Spleen (tissue), 11 donors: ENCODE measurements around the gene ADCY1. TPM values are rescaled to one million over a fixed set of nuclear protein-coding genes. Genes with fewer than 3 reads are reported as not detected.
A peak's percentile ranks its signal among the peaks of the same experiment; 100 is the strongest.

Source experiments
- DNase-seq: peaks from one replicate; pipeline ENCODE4 v3.0.0-alpha.2; 2020
- H3K27ac ChIP-seq, 8 donors: fragments of 200-600 bp; sonication (generic) in 7 of 8; 1 replicate in 4 of 8; 2 replicates in 4 of 8; pipeline versions ENCODE4 v1.5.0 to v1.8.0; 2016 to 2021; ENCODE audit warnings: inconsistent platforms in 4 of 8, mild to moderate bottlenecking in 4 of 8, moderate library complexity in 1 of 8
- H3K27me3 ChIP-seq, 7 donors: fragments of 200-600 bp; sonication (generic) in 6 of 7; replicated peaks in 1 of 7; 1 replicate in 4 of 7; 2 replicates in 3 of 7; pipeline versions ENCODE4 v1.5.0 to v1.8.0; 2016 to 2021; ENCODE audit warnings: inconsistent platforms in 3 of 7, mild to moderate bottlenecking in 1 of 7
- H3K36me3 ChIP-seq, 6 donors: fragments of 200-600 bp; sonication (generic) in 5 of 6; 1 replicate in 4 of 6; 2 replicates in 2 of 6; pipeline versions ENCODE4 v1.5.0 to v1.8.0; 2016 to 2021; ENCODE audit warnings: inconsistent platforms in 2 of 6
- H3K4me1 ChIP-seq, 6 donors: fragments of 200-600 bp; sonication (generic) in 5 of 6; 1 replicate in 3 of 6; 2 replicates in 3 of 6; pipeline versions ENCODE4 v1.5.0 to v1.8.0; 2016 to 2021; ENCODE audit warnings: inconsistent platforms in 3 of 6
- H3K4me3 ChIP-seq, 8 donors: fragments of 200-600 bp; sonication (generic) in 7 of 8; 1 replicate in 4 of 8; 2 replicates in 4 of 8; pipeline versions ENCODE4 v1.5.0 to v1.8.0; 2016 to 2021; ENCODE audit warnings: inconsistent platforms in 4 of 8, mild to moderate bottlenecking in 4 of 8, moderate library complexity in 2 of 8
- H3K9me3 ChIP-seq, 8 donors: fragments of 200-600 bp; sonication (generic) in 7 of 8; 1 replicate in 4 of 8; 2 replicates in 4 of 8; pipeline versions ENCODE4 v1.5.0 to v1.8.0; 2016 to 2021; ENCODE audit warnings: inconsistent platforms in 4 of 8
- POLR2A ChIP-seq, 3 donors: fragments of 450-650 bp; IDR thresholded peaks; one replicate each; pipeline ENCODE4 v1.5.1; 2017; ENCODE audit warnings: antibody characterized with exemption in 3 of 3, mild to moderate bottlenecking in 1 of 3
- POLR2AphosphoS5 ChIP-seq, 3 donors: sonication (generic); formaldehyde crosslinking; IDR thresholded peaks; one replicate each; pipeline ENCODE4 v1.5.1; 2017; ENCODE audit warnings: antibody characterized with exemption in 3 of 3
- WGBS, 5 donors: extraction: QIAGEN DNeasy Blood & Tissue Kit in 3 of 5; methylation state at CpG; one replicate each; pipeline versions ENCODE4 v1.1.5 to v1.1.7; 2013 to 2018; 5-methylcytosine and 5-hydroxymethylcytosine counted together
- intact Hi-C: fragments of 100-400 bp; cut with DNase I; formaldehyde crosslinking; loops from one replicate; pipeline ENCODE4 v1.15.0; 2023; ENCODE audit warnings: low total_unique reads
- polyA plus RNA-seq, 3 donors: library from polyadenylated mRNA; stranded (reverse); fragments of 200-250 nt; gene quantifications; one replicate each; pipeline ENCODE4 v1.2.1, GENCODE V29; 2013
- total RNA-seq, 7 donors: library from RNA; depleted of rRNA in 3 of 7; stranded (reverse); fragments of >200 nt in 3 of 7; fragmentation: NEBNext Ultra II Directional in 4 of 7; extraction: Animal tissue kit (Norgen Biotek cat#: 25700) in 4 of 7; gene quantifications; one replicate each; pipeline versions ENCODE4 v1.1.0 to v1.2.1, GENCODE V29; 2016 to 2021
- TF ChIP-seq, protein P1 (sequence below), 11 experiments: fragments of 200-600 bp in 7 of 11; fragments of 450-650 bp in 4 of 11; sonication (generic) in 4 of 11; IDR thresholded peaks in 8 of 11; conservative IDR thresholded peaks in 3 of 11; 1 replicate in 7 of 11; 2 replicates in 4 of 11; pipeline versions ENCODE4 v1.4.0 to v1.8.0; 2016 to 2021; ENCODE audit warnings: antibody characterized with exemption in 11 of 11, inconsistent platforms in 4 of 11, mild to moderate bottlenecking in 1 of 11
- donor health status: healthy with polysubstance abuse.
- donor health status: DM: no; HTN: no; CAD: no; lungs with moderate emphysema.
- donor health status: DM: no; HTN: no; CAD: no.
- donor health status: Bipolar disorder and iron deficiency.
- donor health status: healthy.
- donor health status: DM: no; HTN: no; CAD: no.
- donor health status: DM: yes; HTN: yes; CAD: no.

Gene ADCY1
- total and polyA plus RNA-seq, 10 donors, result 0.05 to 6.6 (median 1.8) TPM

DNA sequence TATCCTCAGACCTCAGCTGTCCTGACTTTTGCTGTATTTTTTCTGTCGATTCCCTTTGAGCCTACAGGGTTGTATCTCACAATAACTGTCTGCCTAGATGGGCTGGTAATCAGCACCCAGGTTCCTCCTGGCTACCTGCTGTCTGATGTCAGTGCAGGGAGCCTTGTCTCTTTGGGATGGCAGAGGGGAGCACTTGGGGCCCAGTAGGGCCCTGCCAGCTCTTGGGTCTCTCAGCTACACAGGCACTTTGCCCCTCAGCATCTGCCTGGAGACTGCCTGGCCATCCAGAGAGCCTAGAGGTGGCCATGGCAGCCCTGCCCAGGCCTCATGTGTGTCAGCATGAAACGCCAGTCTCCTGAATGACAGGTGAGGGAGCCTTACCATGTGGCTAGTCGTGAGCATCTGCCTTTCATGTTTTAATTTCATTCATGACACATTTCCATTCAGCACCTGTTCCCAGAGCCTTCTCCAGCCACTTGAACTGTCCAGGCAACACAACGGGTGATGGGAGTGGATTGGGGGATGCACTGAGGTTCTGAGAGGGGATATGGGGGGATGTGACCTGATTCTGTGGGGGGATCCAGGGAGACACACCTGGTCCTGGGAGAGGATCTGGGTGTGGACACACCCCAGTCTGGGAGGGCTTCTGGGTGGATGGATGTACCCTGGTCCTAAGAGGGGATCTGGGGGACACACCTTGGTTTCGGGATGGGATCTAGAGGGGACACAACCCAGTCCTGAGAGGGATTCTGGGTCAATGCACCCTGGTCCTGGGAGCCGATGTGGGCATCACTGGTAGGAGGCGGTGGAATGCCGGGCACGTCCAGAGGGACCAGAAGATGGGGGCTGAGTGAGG lies 21.9 kb downstream of the ADCY1 start:
- Histone ChIP-seq H3K27me3 (no peaks in the 10 kb centered on the region), H3K4me3 (no peak overlapping the region), H3K4me1 (no peaks in the 10 kb centered on the region), H3K9me3 (no peaks in the 10 kb centered on the region), H3K27ac (no peak overlapping the region), H3K36me3 (no peaks in the 10 kb centered on the region)
- intact Hi-C loops, result no loop called here
- TF ChIP-seq, protein P1, sequence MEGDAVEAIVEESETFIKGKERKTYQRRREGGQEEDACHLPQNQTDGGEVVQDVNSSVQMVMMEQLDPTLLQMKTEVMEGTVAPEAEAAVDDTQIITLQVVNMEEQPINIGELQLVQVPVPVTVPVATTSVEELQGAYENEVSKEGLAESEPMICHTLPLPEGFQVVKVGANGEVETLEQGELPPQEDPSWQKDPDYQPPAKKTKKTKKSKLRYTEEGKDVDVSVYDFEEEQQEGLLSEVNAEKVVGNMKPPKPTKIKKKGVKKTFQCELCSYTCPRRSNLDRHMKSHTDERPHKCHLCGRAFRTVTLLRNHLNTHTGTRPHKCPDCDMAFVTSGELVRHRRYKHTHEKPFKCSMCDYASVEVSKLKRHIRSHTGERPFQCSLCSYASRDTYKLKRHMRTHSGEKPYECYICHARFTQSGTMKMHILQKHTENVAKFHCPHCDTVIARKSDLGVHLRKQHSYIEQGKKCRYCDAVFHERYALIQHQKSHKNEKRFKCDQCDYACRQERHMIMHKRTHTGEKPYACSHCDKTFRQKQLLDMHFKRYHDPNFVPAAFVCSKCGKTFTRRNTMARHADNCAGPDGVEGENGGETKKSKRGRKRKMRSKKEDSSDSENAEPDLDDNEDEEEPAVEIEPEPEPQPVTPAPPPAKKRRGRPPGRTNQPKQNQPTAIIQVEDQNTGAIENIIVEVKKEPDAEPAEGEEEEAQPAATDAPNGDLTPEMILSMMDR (IDR thresholded peaks at IDR 0.05 in 8 of 11, conservative IDR thresholded peaks at IDR 0.05 in 3 of 11), result no peak
- TF ChIP-seq POLR2AphosphoS5 (IDR thresholded peaks at IDR 0.05) (no peak), POLR2A (IDR thresholded peaks at IDR 0.05) (no peak)
- DNase-seq, result peak; percentile 63
- WGBS, 5 donors, result 86 to 94% (median 90%) methylated on average over 9 of the region's 9 CpGs

DNA sequence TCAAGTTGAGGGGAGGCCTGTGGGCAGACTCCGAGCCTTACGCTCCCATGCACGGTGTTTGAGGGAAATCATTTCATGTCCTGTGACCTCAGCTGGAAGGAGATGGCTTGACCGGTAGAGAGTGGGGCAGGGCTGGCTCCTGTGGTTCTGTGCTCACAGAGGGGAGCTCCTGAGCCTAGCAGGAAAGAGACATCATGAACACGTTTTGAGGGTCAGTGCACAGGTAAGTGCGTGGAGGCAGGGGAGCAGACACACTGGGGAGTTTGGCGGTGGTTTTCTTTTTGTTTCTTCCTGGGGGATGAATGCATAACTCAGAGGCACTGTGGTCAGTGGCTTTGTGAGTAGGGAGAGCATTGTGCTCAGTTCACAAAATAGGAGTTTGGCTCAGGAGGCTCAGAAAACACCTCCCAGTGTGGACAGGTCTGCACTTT lies 22.5 kb downstream of the ADCY1 start:
- 79 to 96% (median 89%) methylated on average over 7 of the region's 7 CpGs for WGBS, 5 donors
- Histone ChIP-seq H3K9me3 (no peaks in the 10 kb centered on the region), H3K27ac (no peak overlapping the region), H3K36me3 (no peaks in the 10 kb centered on the region), H3K4me1 (no peaks in the 10 kb centered on the region), H3K27me3 (no peaks in the 10 kb centered on the region), H3K4me3 (no peak overlapping the region)
- intact Hi-C loops, result no loop called here
- TF ChIP-seq, protein P1 (IDR thresholded peaks at IDR 0.05 in 8 of 11, conservative IDR thresholded peaks at IDR 0.05 in 3 of 11), result no peak
- TF ChIP-seq POLR2AphosphoS5 (IDR thresholded peaks at IDR 0.05) (no peak), POLR2A (IDR thresholded peaks at IDR 0.05) (no peak)
- peak; percentile 37 for DNase-seq

DNA sequence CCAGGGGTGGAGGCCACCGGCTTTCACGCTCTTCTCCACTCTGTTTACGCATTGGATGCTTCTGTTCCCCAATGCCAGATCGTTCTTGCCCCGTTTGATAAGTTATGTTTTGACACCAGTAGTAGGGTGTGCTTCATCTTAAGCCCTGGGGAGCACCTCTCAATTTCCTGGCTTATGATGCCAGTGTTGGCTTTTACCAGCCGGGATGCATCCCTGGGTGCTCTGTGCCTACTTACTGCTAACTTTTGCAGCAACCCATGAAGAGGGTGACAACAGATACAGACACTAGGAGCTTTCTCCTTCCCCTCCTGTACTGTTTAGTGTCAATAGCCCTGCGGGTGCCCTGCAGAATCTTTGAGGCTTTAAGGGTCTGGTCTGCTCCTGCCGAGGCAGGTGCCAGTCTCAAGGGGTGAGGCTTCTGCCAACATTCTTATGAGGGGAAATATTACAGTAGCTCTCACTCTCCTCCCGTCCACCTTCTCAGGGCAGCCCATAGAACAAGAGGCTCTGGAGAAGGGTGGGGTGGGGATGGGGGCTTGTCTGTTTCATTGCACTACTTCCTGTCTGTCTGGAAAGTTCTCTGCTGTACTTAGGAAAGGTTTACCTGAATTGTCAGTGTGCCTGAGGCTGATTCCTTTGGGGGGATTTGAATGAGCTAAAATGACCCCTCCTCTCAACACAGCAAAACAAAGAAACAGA lies 23.3 kb downstream of the ADCY1 start:
- TF ChIP-seq, protein P1 (IDR thresholded peaks at IDR 0.05 in 8 of 11, conservative IDR thresholded peaks at IDR 0.05 in 3 of 11), result no peak
- TF ChIP-seq POLR2A (IDR thresholded peaks at IDR 0.05), result no peak
- TF ChIP-seq POLR2AphosphoS5 (IDR thresholded peaks at IDR 0.05), result no peak
- H3K27me3 ChIP-seq, result no peaks in the 10 kb centered on the region
- H3K4me1 ChIP-seq, result no peaks in the 10 kb centered on the region
- no peak overlapping the region for H3K4me3 ChIP-seq
- intact Hi-C loops, result no loop called here
- H3K36me3 ChIP-seq, result no peaks in the 10 kb centered on the region
- no peak for DNase-seq
- H3K27ac ChIP-seq, result no peak overlapping the region
- WGBS, 5 donors, result 81 to 90% (median 82%) methylated on average over 9 of the region's 9 CpGs
- no peaks in the 10 kb centered on the region for H3K9me3 ChIP-seq
